GM12878 (cell line): ENCODE data around the gene TUT4.

Experiments
- CEBPB ChIP-seq, 2 experiments: fragments of 150-350 bp in 1 of 2; IDR thresholded peaks; 2 replicates each; pipeline ENCODE4 v1.6.1; 2012 to 2014; ENCODE audit warnings: low read depth in 2 of 2, low read length in 2 of 2, borderline replicate concordance in 1 of 2, inconsistent platforms in 1 of 2
- EP300 ChIP-seq, 2 experiments: fragments of 150-350 bp in 1 of 2; IDR thresholded peaks; 2 replicates each; pipeline ENCODE4 v1.6.1; 2011 to 2012; ENCODE audit warnings: low read depth in 2 of 2, low read length in 2 of 2, borderline replicate concordance in 1 of 2, improper control_type of control experiment in 1 of 2, inconsistent platforms in 1 of 2; ENCODE audit not compliant: control insufficient read depth in 1 of 2
- MAX ChIP-seq: IDR thresholded peaks from 2 replicates; pipeline ENCODE4 v1.6.1; 2012; ENCODE audit warnings: low read depth, low read length, improper control_type of control experiment
- NFYB ChIP-seq: IDR thresholded peaks from 2 replicates; pipeline ENCODE4 v1.6.1; 2011; ENCODE audit warnings: low read depth, mild to moderate bottlenecking, low read length, improper control_type of control experiment, moderate library complexity; ENCODE audit not compliant: insufficient read depth

GRCh38 chr1:52511851-52512615 is 40.9 kb downstream of the TUT4 start:
- TF ChIP-seq MAX = no peak
- no peak for TF ChIP-seq EP300 (IDR thresholded peaks at IDR 0.05; ENCODE audit: borderline replicate concordance in 1 of 2, control insufficient read depth in 1 of 2, low read depth in 2 of 2, low read length in 2 of 2)
- TF ChIP-seq NFYB = no peak
- no peak for TF ChIP-seq CEBPB (IDR thresholded peaks at IDR 0.05; ENCODE audit: borderline replicate concordance in 1 of 2, low read depth in 2 of 2, low read length in 2 of 2)
